Activated CD4-positive, alpha-beta T cell treated with anti-CD3 and anti-CD28 coated beads, Interleukin-2, amount 10 ng/mL, durations not matched to agents 7 days and 5 days (primary cell): ENCODE data around the gene KCNJ6. TPM values are rescaled to one million over a fixed set of nuclear protein-coding genes. Genes with fewer than 3 reads are reported as not detected.

Experiments
- CTCF ChIA-PET: fragments of 350-600 bp; sonication (Branson Sonifier 250); formaldehyde crosslinking; loops from one replicate; lab custom pipeline; 2021; ENCODE audit warnings: antibody characterized with exemption; lab: Charles Lee
- POLR2A ChIA-PET: fragments of 350-600 bp; sonication (Branson Sonifier 250); formaldehyde crosslinking; loops from one replicate; lab custom pipeline; 2021; ENCODE audit warnings: antibody characterized with exemption; lab: Charles Lee
- DNase-seq: peaks from one replicate; pipeline ENCODE4 v3.0.0-alpha.2; 2020
- H3K27ac Mint-ChIP-seq: one replicate; pipeline ENCODE4 v1.8.0; 2021; ENCODE audit warnings: mild to moderate bottlenecking, moderate library complexity, mixed read lengths
- H3K27me3 Mint-ChIP-seq: one replicate; pipeline ENCODE4 v1.8.0; 2021; ENCODE audit warnings: mixed read lengths
- H3K36me3 Mint-ChIP-seq: one replicate; pipeline ENCODE4 v1.8.0; 2021; ENCODE audit warnings: low read depth, mixed read lengths
- H3K4me1 Mint-ChIP-seq: one replicate; pipeline ENCODE4 v1.8.0; 2021; ENCODE audit warnings: mixed read lengths
- H3K4me3 Mint-ChIP-seq: one replicate; pipeline ENCODE4 v1.8.0; 2021; ENCODE audit warnings: mild to moderate bottlenecking, moderate library complexity, mixed read lengths
- H3K9me3 Mint-ChIP-seq: one replicate; pipeline ENCODE4 v1.8.0; 2021; ENCODE audit warnings: mixed read lengths
- total RNA-seq, 2 experiments: library from RNA; stranded (reverse); gene quantifications; one replicate each; pipeline ENCODE4 v1.2.3, GENCODE V29; 2021

Gene KCNJ6, protein sequence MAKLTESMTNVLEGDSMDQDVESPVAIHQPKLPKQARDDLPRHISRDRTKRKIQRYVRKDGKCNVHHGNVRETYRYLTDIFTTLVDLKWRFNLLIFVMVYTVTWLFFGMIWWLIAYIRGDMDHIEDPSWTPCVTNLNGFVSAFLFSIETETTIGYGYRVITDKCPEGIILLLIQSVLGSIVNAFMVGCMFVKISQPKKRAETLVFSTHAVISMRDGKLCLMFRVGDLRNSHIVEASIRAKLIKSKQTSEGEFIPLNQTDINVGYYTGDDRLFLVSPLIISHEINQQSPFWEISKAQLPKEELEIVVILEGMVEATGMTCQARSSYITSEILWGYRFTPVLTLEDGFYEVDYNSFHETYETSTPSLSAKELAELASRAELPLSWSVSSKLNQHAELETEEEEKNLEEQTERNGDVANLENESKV
- total RNA-seq, result not detected

DNA sequence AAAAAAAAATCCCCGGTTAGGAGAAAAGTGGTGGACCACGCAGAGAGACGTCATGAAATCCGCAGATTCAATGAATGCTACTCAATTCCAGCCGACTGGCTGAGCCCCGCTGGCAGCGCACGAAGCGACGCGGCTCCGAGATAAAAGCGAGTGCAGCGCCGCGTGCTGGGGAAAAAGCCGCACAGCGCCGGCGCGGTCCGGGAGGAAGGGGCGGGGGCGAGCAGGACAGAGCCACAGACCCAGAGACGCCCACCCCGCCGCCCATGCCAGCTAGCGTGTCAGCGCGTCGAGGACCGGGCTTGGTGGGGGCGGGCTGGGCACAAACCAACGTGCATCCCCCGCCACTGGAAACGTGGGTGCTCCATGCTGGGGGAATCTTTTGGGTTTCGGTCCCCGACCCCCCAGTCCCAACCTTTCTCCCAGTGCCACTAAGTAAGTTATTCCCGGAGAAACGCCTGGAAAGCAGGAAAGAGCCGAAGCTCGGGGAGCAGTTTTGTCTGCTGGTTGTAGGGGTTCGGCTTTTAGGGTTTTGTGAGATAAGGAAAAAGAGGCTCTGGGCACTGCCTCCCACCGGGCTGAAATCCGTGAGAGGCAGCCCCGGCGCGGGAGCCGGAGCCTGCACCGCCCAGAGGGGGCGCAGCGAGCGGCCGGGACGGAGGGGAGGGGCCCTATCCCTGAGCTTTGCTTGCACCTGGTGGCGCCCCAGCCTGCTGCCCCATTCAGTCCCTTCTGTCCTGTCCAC lies at the start of gene KCNJ6:
Gene KCNJ6 (minus strand): TSS at position 148 of the 742 bp plus-strand sequence. CDS start 75,775 bp downstream, outside the sequence.
- no peak for DNase-seq
- no peaks in the 10 kb centered on the region for H3K36me3 Mint-ChIP-seq
- H3K27ac Mint-ChIP-seq, result no peak within 1 kb of the TSS
- H3K27me3 Mint-ChIP-seq, result peaks cover 48% of the 10 kb centered on the region
- peaks cover 1% of the 10 kb centered on the region for H3K4me1 Mint-ChIP-seq
- CTCF ChIA-PET, result no interaction called here
- POLR2A ChIA-PET, result no interaction called here
- H3K4me3 Mint-ChIP-seq, result no peak within 1 kb of the TSS
- H3K9me3 Mint-ChIP-seq, result no peaks in the 10 kb centered on the region

GRCh38 chr21:37965088-37965805 lies 49.0 kb upstream of the KCNJ6 start:
- no peak for DNase-seq
- Mint-ChIP-seq H3K9me3 (no peaks in the 10 kb centered on the region), H3K27ac (no peak overlapping the region), H3K36me3 (no peaks in the 10 kb centered on the region), H3K27me3 (no peaks in the 10 kb centered on the region), H3K4me1 (no peaks in the 10 kb centered on the region), H3K4me3 (no peak overlapping the region)
- ChIA-PET CTCF (interaction anchor here (1.2 kb wide), 1 partner anchor 11 kb away, joined by 3 read pairs; no protein-coding TSS in a partner anchor), POLR2A (no interaction called here)

- ChIA-PET POLR2A (no interaction called here), CTCF (no interaction called here)
- H3K4me3 Mint-ChIP-seq, result no peak overlapping the region
- H3K27ac Mint-ChIP-seq, result no peak overlapping the region
- H3K4me1 Mint-ChIP-seq, result no peaks in the 10 kb centered on the region
- H3K27me3 Mint-ChIP-seq, result peaks cover 4% of the 10 kb centered on the region
- no peaks in the 10 kb centered on the region for H3K9me3 Mint-ChIP-seq
- DNase-seq, result no peak
- H3K36me3 Mint-ChIP-seq, result no peaks in the 10 kb centered on the region
Observed at GRCh38 chr21:37958537-37958936, 42.3 kb upstream of the KCNJ6 start.

- POLR2A ChIA-PET, result no interaction called here
- Mint-ChIP-seq H3K4me1 (no peaks in the 10 kb centered on the region), H3K4me3 (no peak overlapping the region), H3K36me3 (no peaks in the 10 kb centered on the region), H3K27me3 (peaks cover 4% of the 10 kb centered on the region), H3K9me3 (no peaks in the 10 kb centered on the region), H3K27ac (no peak overlapping the region)
- CTCF ChIA-PET, result no interaction called here
- no peak for DNase-seq
Observed at GRCh38 chr21:37956772-37957171, 40.5 kb upstream of the KCNJ6 start.

DNA sequence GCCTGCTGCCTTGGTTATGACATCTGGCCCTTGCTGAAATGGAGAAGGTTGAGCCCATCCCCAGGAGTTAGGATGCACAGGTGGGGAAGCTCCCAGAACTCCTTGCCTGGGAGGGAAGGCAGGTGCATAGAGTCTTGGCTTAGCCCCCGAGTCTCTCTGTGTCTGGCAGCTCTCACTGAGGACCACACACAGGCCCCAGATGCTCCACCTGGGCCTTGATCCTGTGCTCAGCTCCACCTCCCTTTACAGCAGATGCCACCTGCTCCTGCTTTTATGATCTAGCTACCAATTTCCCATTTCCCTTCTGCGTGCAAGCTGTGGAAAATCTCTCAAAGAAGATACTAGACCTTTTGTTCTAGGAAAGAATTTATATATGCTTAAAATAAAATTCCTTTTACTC lies 28.8 kb upstream of the KCNJ6 start:
- CTCF ChIA-PET, result no interaction called here
- Mint-ChIP-seq H3K27me3 (peaks cover 3% of the 10 kb centered on the region), H3K36me3 (no peaks in the 10 kb centered on the region), H3K27ac (no peak overlapping the region), H3K4me1 (no peaks in the 10 kb centered on the region), H3K4me3 (no peak overlapping the region), H3K9me3 (no peaks in the 10 kb centered on the region)
- POLR2A ChIA-PET, result no interaction called here
- DNase-seq, result no peak

DNA sequence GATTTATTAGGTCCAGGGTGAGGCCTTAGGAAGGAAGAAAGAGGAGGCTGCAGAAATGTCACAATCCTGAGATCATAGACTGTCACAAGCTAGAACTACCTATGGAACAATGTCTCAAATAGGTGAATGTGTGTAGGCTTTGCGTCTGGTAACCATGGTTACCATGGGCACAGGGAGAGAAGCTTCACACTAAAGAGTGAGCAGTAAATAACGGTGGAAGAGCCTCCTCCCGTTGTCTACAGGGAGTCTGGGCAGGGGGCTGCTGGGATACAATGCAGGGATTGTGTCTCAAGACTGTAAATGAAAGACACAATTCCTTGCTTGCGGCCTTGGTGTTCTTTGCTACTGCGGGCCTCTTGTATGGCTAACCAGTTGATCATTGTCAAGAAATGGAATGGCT lies 28.2 kb upstream of the KCNJ6 start:
- ChIA-PET POLR2A (no interaction called here), CTCF (no interaction called here)
- Mint-ChIP-seq H3K27ac (no peak overlapping the region), H3K4me1 (no peaks in the 10 kb centered on the region), H3K36me3 (no peaks in the 10 kb centered on the region), H3K9me3 (peaks cover 4% of the 10 kb centered on the region), H3K27me3 (peaks cover 3% of the 10 kb centered on the region), H3K4me3 (no peak overlapping the region)
- no peak for DNase-seq

DNA sequence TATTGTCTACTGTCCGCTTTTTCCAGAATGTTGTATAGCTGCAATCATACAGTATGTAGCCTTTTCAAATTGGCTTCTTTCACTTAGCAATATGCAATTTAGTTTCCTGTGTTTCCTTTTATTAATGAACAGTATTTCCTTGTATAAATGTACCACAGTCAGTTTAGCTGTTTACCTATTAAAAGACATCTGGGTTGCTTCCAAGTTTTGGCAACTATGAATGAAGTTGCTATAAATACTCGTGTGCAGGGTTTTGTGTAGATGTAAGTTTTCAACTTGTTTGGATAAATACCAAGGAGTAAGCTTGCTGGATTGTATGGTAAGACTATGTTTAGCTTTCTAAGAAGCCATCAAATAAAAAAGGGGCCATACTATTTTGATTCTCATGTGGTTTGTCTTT lies 24.4 kb upstream of the KCNJ6 start:
- POLR2A ChIA-PET, result no interaction called here
- Mint-ChIP-seq H3K4me3 (no peak overlapping the region), H3K9me3 (peaks cover 4% of the 10 kb centered on the region), H3K4me1 (no peaks in the 10 kb centered on the region), H3K27me3 (no peaks in the 10 kb centered on the region), H3K36me3 (no peaks in the 10 kb centered on the region), H3K27ac (no peak overlapping the region)
- no peak for DNase-seq
- CTCF ChIA-PET, result no interaction called here

- Mint-ChIP-seq H3K36me3 (no peaks in the 10 kb centered on the region), H3K4me1 (no peaks in the 10 kb centered on the region), H3K27ac (no peak overlapping the region), H3K4me3 (no peak overlapping the region), H3K27me3 (no peaks in the 10 kb centered on the region), H3K9me3 (peaks cover 4% of the 10 kb centered on the region)
- ChIA-PET POLR2A (no interaction called here), CTCF (no interaction called here)
- DNase-seq, result no peak
Observed at GRCh38 chr21:37939838-37940237, 23.6 kb upstream of the KCNJ6 start.

DNA sequence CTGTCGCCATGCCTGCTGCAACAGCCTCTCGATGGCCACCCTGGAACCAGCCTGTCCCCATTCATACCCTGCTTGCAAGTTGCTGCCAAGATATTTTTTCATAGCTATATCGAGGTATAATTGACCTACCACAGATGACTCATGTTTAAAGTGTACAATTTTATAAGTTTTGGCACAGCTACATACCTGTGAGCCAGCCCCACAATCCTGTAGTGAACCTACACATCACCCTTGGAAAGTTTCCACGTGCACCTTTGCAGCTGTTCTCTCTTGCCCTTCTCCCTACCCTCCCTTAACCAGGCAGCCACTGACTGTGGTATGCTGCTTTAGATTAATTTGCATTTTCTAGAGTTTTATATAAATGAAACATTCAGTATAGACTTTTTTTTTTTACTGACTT lies 23.0 kb upstream of the KCNJ6 start:
- no peaks in the 10 kb centered on the region for H3K27me3 Mint-ChIP-seq
- no peak for DNase-seq
- H3K4me3 Mint-ChIP-seq, result no peak overlapping the region
- H3K27ac Mint-ChIP-seq, result no peak overlapping the region
- H3K9me3 Mint-ChIP-seq, result peaks cover 7% of the 10 kb centered on the region
- POLR2A ChIA-PET, result no interaction called here
- H3K4me1 Mint-ChIP-seq, result no peaks in the 10 kb centered on the region
- CTCF ChIA-PET, result interaction anchor here (0.6 kb wide), 1 partner anchor 1561 kb away, joined by 3 read pairs; no protein-coding TSS in a partner anchor
- H3K36me3 Mint-ChIP-seq, result no peaks in the 10 kb centered on the region

- H3K4me3 Mint-ChIP-seq, result no peak overlapping the region
- CTCF ChIA-PET, result no interaction called here
- no peak for DNase-seq
- H3K36me3 Mint-ChIP-seq, result no peaks in the 10 kb centered on the region
- no peaks in the 10 kb centered on the region for H3K27me3 Mint-ChIP-seq
- POLR2A ChIA-PET, result no interaction called here
- H3K27ac Mint-ChIP-seq, result no peak overlapping the region
- peaks cover 11% of the 10 kb centered on the region for H3K9me3 Mint-ChIP-seq
- H3K4me1 Mint-ChIP-seq, result no peaks in the 10 kb centered on the region
Observed at GRCh38 chr21:37937668-37938067, 21.4 kb upstream of the KCNJ6 start.

DNA sequence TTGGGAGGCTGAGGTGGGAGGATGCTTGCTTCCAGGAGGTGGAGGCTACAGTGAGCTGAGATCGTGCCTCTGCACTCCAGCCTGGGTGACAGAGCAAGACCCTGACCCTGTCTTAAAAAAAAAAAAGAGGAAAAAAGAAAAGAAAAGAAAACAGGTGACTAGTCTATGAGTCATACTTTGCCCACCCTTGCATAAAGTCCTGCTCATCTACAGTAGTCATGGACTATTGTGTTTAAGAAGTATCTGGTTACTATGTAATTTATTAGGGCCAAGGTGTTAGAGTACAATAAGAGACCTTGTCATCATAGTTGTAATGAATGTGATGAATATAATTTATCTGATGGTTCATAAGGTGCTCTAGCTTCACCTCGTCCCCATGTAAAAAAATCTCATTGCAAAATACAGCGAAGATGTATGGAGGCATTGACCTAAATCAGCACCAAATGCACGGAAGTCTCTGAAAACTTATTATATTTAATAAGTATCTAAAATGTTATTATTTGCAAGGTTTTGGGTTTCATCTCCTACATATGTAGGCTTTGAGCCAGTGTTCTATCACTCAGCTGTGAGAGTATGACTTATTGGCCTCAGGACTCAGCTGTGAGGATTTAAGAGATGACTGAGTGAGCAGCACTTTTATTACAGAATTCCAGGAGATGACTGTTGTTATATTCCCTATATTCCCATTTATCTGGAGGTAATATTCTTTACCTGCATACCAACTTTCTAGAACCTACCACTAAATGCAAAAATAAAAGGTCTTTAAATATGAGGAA lies 19.9 kb upstream of the KCNJ6 start:
- peaks cover 11% of the 10 kb centered on the region for H3K9me3 Mint-ChIP-seq
- no peaks in the 10 kb centered on the region for H3K4me1 Mint-ChIP-seq
- no peak overlapping the region for H3K27ac Mint-ChIP-seq

GRCh38 chr21:37932936-37933335 lies 16.7 kb upstream of the KCNJ6 start:
- Mint-ChIP-seq H3K4me1 (no peaks in the 10 kb centered on the region), H3K27ac (no peak overlapping the region), H3K9me3 (peaks cover 7% of the 10 kb centered on the region), H3K36me3 (no peaks in the 10 kb centered on the region), H3K4me3 (no peak overlapping the region), H3K27me3 (no peaks in the 10 kb centered on the region)
- ChIA-PET POLR2A (no interaction called here), CTCF (no interaction called here)
- no peak for DNase-seq

More for the DNA sequence above, 19.9 kb upstream of the KCNJ6 start:
- POLR2A ChIA-PET, result no interaction called here
- Mint-ChIP-seq H3K4me3 (no peak overlapping the region), H3K27me3 (no peaks in the 10 kb centered on the region), H3K36me3 (no peaks in the 10 kb centered on the region)
- CTCF ChIA-PET, result no interaction called here
- DNase-seq, result no peak
